GM12874 (cell line): ENCODE data around the gene ARL2BP.

ENCODE experiments used
- TF ChIP-seq, protein P1 (sequence below): IDR thresholded peaks from 2 replicates; pipeline ENCODE4 v1.5.1; 2011; ENCODE audit warnings: low read depth, mild to moderate bottlenecking, control low read depth, low read length, moderate library complexity; ENCODE audit not compliant: insufficient read depth

Gene ARL2BP

DNA sequence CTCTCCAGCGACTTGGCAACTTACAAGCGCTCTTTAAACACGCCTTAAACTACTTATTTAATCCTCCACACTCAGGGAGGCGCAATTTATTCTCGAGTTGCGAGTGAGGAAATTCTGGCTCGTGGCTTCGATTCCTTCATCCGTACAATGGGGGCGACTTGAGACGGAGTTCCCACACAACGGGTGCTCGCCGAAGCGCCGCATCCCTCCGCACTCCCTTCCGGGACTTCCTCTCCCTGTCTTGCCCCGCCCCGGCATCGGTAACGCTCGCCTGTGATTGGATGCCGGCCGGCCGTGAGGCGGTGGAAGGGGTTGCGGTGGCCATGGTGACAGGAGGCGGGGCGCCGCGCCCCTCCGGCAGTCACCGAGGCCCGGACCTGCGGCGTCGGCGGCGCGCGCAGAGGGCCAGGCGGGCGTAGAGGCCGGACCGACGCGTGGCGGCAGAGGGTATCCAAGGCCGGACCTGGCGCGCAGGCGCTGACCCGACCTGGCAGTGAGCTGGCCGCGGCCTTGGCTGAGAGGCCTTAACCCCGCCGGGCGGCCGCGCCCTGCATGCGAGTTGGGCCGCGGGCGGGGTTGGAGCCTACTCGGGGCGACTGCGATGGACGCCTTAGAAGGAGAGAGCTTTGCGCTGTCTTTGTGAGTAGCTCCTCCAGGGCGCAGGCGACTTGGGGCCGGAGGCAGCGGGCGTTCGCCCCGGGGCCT lies at the start of gene ARL2BP:
Gene ARL2BP, plus strand, starts transcription at position 493 of the 705 bp plus-strand sequence. Its CDS starts 109 bp downstream, at position 602.
- TF ChIP-seq, protein P1, sequence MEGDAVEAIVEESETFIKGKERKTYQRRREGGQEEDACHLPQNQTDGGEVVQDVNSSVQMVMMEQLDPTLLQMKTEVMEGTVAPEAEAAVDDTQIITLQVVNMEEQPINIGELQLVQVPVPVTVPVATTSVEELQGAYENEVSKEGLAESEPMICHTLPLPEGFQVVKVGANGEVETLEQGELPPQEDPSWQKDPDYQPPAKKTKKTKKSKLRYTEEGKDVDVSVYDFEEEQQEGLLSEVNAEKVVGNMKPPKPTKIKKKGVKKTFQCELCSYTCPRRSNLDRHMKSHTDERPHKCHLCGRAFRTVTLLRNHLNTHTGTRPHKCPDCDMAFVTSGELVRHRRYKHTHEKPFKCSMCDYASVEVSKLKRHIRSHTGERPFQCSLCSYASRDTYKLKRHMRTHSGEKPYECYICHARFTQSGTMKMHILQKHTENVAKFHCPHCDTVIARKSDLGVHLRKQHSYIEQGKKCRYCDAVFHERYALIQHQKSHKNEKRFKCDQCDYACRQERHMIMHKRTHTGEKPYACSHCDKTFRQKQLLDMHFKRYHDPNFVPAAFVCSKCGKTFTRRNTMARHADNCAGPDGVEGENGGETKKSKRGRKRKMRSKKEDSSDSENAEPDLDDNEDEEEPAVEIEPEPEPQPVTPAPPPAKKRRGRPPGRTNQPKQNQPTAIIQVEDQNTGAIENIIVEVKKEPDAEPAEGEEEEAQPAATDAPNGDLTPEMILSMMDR: no peak

DNA sequence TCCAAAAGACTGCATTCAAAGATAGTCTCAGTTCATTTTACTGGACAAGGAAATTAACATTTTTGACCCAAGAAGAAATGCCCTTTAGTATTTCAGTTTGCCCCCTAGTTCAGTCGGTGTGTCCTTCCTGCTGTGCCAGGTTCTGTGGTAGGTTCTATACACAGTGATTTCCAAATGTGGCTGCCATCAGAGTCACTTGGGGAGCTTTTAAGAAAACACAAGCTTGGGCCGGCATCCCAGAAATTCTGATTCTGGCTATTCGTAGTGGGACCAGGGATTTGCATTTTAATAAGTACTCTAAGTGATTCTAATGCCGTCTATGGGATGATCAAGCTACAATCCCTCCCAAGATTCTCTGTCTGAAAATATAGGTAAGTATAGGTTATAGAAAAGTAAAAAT lies 48.8 kb upstream of the ARL2BP start:
- TF ChIP-seq, protein P1: no peak

DNA sequence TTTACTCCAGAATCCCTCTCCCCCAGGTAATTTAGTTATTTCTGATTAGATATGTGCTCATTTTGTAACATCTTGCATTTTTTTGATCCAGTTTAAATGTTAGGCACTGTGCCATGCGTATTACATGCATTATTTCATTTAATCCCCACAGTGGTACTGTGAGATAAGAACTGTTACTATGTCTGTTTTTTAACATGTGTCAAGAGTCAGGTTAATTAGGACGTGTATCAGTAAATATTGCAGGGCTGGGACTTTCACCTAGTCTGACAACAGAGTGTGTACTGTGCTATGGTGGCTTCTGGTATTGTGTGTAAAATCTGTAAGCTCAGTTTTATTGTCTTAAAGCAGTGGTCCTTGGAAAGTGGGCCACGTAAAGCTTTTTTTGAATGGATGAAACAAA lies 48.3 kb upstream of the ARL2BP start:
- TF ChIP-seq, protein P1: no peak

DNA sequence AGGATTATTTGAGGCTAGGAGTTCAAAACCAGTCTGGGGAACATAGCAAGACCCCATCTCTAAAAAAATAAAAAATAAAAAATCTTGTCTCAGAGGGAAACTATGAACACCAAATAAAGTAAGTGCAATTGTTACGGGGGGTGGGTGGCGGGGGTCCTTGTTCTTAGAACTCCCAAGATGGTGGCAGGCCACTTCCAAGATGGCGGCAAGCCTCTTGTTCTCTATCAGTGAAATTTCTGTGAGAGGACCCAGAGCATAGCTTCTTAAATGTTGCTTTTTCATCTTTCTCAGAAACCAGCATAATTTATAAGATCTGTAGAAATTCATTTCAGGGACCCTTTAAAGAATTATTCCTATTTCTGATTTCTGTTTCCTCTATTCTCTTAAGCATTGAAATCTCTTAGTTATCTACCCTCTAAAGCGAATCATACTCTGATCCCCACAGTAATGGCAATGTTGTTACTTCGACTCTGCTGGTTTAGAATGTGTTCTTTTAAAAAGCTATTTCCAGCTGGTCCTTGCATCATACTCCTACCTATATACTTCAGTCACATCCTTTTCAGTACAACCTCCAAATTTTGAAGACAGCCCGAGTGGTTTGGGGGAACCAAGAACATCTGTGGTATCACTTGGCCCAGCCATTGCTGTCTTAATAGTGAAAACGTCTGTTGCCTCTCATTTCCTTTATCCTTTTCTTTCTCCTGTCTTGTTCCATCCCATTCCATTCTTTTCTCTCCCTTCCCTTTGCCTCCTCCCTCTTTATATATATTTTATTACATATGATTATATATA lies 42.8 kb upstream of the ARL2BP start:
- TF ChIP-seq, protein P1: no peak

DNA sequence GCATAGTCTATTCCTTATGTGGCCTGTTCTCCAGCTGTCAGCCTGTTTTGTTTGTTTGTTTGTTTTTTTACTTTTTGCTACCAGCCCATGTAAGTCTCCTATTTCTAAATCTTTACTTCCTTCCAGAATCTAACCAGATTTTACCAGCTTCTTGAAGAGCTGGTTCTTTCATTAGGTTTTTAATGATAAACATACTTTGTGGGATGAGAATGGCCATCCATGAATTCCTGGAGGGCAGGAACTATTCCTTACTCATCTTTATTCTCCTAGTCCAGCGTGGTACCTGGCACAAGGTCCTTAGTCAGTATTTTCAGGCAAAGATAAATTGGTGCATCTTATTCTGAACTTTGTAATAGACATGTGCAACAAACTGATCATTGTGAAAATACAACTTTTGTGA lies 41.6 kb upstream of the ARL2BP start:
- TF ChIP-seq, protein P1: no peak

DNA sequence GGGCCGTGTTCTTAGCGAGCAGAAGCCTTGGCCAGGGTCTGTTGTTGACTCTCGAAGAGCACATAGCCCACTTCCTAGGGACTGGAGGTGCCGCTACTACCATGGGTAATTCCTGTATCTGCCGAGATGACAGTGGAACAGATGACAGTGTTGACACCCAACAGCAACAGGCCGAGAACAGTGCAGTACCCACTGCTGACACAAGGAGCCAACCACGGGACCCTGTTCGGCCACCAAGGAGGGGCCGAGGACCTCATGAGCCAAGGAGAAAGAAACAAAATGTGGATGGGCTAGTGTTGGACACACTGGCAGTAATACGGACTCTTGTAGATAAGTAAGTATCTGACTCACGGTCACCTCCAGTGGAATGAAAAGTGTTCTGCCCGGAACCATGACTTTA lies 40.4 kb upstream of the ARL2BP start:
- TF ChIP-seq, protein P1: no peak

DNA sequence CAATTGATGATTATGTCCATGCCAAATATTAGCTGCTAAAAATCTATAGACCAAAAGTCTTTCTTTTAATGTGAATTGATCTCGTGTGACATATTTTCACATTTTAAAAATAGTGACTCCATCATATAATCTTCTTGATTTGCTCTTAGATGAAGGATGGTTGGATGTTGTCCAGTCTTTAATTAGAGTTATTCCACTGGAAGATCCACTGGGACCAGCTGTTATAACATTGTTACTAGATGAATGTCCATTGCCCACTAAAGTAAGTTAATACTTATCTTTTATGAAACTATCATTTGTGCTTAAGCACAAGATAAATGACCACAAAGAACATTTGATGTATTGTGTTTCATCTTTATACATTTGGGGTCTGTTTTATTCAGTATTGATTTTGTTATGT lies 36.1 kb upstream of the ARL2BP start:
- TF ChIP-seq, protein P1: no peak
